Measurements from ENCODE around the gene CCDC198.
A peak's percentile ranks its signal among the peaks of the same experiment; 100 is the strongest.

The CCDC198 gene

GRCh38 chr14:57493467-57494181 is at the start of gene CCDC198:
Gene CCDC198, minus strand, starts transcription at chr14:57493857. Its CDS starts 142 bp downstream, at chr14:57493715.
- DNase-seq, result no peak

GRCh38 chr14:57533214-57533613 is 39.6 kb upstream of the CCDC198 start:
- DNase-seq, result peak; percentile 29

GRCh38 chr14:57530571-57530970 is 36.9 kb upstream of the CCDC198 start:
- DNase-seq, result no peak

GRCh38 chr14:57526942-57527341 is 33.3 kb upstream of the CCDC198 start:
- DNase-seq, result peak; percentile 16

GRCh38 chr14:57519043-57519442 is 25.4 kb upstream of the CCDC198 start:
- no peak for DNase-seq

- no peak for DNase-seq
Observed at GRCh38 chr14:57512220-57512619, 18.6 kb upstream of the CCDC198 start.

GRCh38 chr14:57508756-57509155 is 15.1 kb upstream of the CCDC198 start:
- DNase-seq, result no peak

GRCh38 chr14:57502586-57503254 is 9.1 kb upstream of the CCDC198 start:
- no peak for DNase-seq

GRCh38 chr14:57501039-57501557 is 7.4 kb upstream of the CCDC198 start:
- DNase-seq, result no peak

GRCh38 chr14:57498659-57499058 is 5.0 kb upstream of the CCDC198 start:
- no peak for DNase-seq

- DNase-seq, result no peak
Observed at GRCh38 chr14:57498035-57498434, 4.4 kb upstream of the CCDC198 start.

GRCh38 chr14:57495416-57495815 is 1.8 kb upstream of the CCDC198 start:
- DNase-seq, result no peak

- no peak for DNase-seq
Observed at GRCh38 chr14:57492859-57493258, 798 bp downstream of the CCDC198 start.

GRCh38 chr14:57491640-57492039 is 2.0 kb downstream of the CCDC198 start:
- no peak for DNase-seq

- DNase-seq, result no peak
Observed at GRCh38 chr14:57487771-57488170, 5.9 kb downstream of the CCDC198 start.

- peak; percentile 55 for DNase-seq
Observed at GRCh38 chr14:57486767-57487379, 6.8 kb downstream of the CCDC198 start.

GRCh38 chr14:57485635-57486034 is 8.0 kb downstream of the CCDC198 start:
- DNase-seq, result no peak

GRCh38 chr14:57482120-57482519 is 11.5 kb downstream of the CCDC198 start:
- DNase-seq, result no peak

- DNase-seq, result no peak
Observed at GRCh38 chr14:57480051-57480450, 13.6 kb downstream of the CCDC198 start.

- no peak for DNase-seq
Observed at GRCh38 chr14:57479197-57479596, 14.5 kb downstream of the CCDC198 start.

- no peak for DNase-seq
Observed at GRCh38 chr14:57478050-57478449, 15.6 kb downstream of the CCDC198 start.

GRCh38 chr14:57470909-57471308 is 22.7 kb downstream of the CCDC198 start:
- no peak for DNase-seq

- DNase-seq, result no peak
Observed at GRCh38 chr14:57464008-57464730, 29.5 kb downstream of the CCDC198 start.

Measured in hematopoietic multipotent progenitor cell treated with erythropoietin and hydrocortisone succinate and interleukin-3 and kit ligand, for 4 days (in vitro differentiated cells).